Measurements from ENCODE around the gene LRIG2. TPM values are rescaled to one million over a fixed set of nuclear protein-coding genes. Genes with fewer than 3 reads are reported as not detected.

Gene LRIG2
- total RNA-seq, 1 experiment from 2014 or later: 13.5 TPM

DNA sequence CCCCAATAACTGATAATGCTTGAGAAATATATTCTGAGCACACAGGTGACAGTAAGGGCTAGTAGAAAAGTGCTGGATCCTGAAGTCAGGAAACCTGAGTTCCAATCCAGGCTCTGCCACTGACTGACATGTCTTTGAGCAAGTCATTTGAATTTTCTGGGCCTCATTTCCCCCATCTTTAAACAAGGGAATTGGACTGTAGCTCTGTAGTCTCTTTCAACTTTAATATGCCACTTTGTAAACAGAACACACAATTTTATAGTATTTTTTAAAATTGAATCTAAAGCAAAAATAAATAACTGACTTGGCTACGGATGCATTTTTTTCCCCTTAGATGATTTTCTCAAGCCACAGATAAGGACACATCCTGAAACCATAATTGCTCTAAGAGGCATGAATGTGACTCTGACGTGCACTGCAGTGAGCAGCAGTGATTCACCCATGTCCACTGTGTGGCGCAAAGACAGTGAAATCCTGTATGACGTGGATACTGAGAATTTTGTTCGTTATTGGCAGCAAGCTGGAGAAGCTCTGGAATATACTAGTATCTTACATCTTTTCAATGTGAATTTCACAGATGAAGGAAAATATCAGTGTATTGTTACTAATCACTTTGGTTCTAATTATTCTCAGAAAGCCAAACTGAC, 37.0 kb downstream of the LRIG2 start:
- no peak overlapping the region for H3K4me3 ChIP-seq (replicated peaks in 1 of 2; ENCODE audit: low read depth in 1 of 2, low read length in 2 of 2)
- H3K27ac ChIP-seq (ENCODE audit: low read depth, low read length): no peak overlapping the region
- DNase-seq (ENCODE audit: low read depth, low spot score) (no peak), ATAC-seq (no peak)
- intact Hi-C loops (cut with micrococcal nuclease): no loop called here
- no peaks in the 10 kb centered on the region for H3K27me3 ChIP-seq (ENCODE audit: insufficient read depth, low read length)
- CTCF ChIA-PET: no interaction called here
- BruUV-seq (replicated peaks): no TSS peak
- RAD21 ChIA-PET (ENCODE audit: low non-redundant PET in 1 of 2, low total read pairs in 2 of 2, uncharacterized antibody in 2 of 2, unreplicated experiment in 2 of 2): no interaction called here
- peaks cover 27 to 65% of the 10 kb centered on the region in 2 experiments for H3K36me3 ChIP-seq (ENCODE audit: control insufficient read depth in 1 of 2, insufficient read depth in 2 of 2, low read length in 2 of 2)
- H3K9me2 ChIP-seq (ENCODE audit: insufficient read depth): no peaks in the 10 kb centered on the region
- H3K9me3 ChIP-seq (ENCODE audit: control insufficient read depth in 1 of 2, insufficient read depth in 1 of 2, low read depth in 1 of 2, low read length in 2 of 2): no peaks in the 10 kb centered on the region
- H3K4me1 ChIP-seq (ENCODE audit: control insufficient read depth in 1 of 2, insufficient read depth in 2 of 2, low read length in 2 of 2): no peaks in the 10 kb centered on the region
- H3K4me2 ChIP-seq (ENCODE audit: low read length): no peak overlapping the region
- H2AFZ ChIP-seq (ENCODE audit: low read depth, low read length, poor library complexity, severe bottlenecking): no peak overlapping the region
- H3K9ac ChIP-seq (ENCODE audit: low read length): no peak overlapping the region
- POLR2A ChIA-PET: no interaction called here
- TF ChIP-seq, protein P1, sequence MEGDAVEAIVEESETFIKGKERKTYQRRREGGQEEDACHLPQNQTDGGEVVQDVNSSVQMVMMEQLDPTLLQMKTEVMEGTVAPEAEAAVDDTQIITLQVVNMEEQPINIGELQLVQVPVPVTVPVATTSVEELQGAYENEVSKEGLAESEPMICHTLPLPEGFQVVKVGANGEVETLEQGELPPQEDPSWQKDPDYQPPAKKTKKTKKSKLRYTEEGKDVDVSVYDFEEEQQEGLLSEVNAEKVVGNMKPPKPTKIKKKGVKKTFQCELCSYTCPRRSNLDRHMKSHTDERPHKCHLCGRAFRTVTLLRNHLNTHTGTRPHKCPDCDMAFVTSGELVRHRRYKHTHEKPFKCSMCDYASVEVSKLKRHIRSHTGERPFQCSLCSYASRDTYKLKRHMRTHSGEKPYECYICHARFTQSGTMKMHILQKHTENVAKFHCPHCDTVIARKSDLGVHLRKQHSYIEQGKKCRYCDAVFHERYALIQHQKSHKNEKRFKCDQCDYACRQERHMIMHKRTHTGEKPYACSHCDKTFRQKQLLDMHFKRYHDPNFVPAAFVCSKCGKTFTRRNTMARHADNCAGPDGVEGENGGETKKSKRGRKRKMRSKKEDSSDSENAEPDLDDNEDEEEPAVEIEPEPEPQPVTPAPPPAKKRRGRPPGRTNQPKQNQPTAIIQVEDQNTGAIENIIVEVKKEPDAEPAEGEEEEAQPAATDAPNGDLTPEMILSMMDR (IDR thresholded peaks at IDR 0.05 in 2 of 3, conservative IDR thresholded peaks at IDR 0.05 in 1 of 3; ENCODE audit: borderline replicate concordance in 1 of 3, insufficient read depth in 1 of 3, low read depth in 2 of 3, low read length in 2 of 3): 0 out of 6 replicates have a peak, but pooled peaks of 1 of the 3 experiments have one; percentile 10
- no peak for TF ChIP-seq ZFX (IDR thresholded peaks at IDR 0.05)
- TF ChIP-seq, protein P2, sequence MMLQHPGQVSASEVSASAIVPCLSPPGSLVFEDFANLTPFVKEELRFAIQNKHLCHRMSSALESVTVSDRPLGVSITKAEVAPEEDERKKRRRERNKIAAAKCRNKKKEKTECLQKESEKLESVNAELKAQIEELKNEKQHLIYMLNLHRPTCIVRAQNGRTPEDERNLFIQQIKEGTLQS (IDR thresholded peaks at IDR 0.05): no peak
- no peaks in the 10 kb centered on the region for H3K79me2 ChIP-seq (ENCODE audit: insufficient read depth, low read length)
- H4K20me1 ChIP-seq (ENCODE audit: insufficient read depth): no peaks in the 10 kb centered on the region

DNA sequence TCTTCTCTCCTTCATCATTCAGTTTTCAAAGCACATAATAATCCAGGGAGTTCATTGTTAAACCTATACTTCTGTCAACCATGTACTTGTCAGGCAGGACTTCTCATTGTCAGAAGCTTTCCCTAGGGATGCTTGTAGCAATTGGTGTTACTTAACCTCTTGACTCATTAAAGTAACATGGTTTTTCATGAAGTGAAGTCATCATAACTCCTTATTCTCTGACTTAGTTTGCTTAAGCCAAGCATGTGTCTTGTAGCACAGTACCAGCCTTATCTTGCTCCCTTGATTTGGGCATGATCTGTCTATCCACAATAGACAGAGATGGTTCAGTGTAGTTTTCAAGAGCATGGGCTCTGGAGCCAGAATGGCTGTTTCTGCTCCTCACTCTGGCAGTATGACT, 45.3 kb downstream of the LRIG2 start:
- CTCF ChIA-PET: no interaction called here
- H3K4me1 ChIP-seq (ENCODE audit: control insufficient read depth in 1 of 2, insufficient read depth in 2 of 2, low read length in 2 of 2): no peaks in the 10 kb centered on the region
- H3K9me2 ChIP-seq (ENCODE audit: insufficient read depth): no peaks in the 10 kb centered on the region
- H3K27me3 ChIP-seq (ENCODE audit: insufficient read depth, low read length): no peaks in the 10 kb centered on the region
- no peak for DNase-seq (ENCODE audit: low read depth, low spot score)
- no peak overlapping the region for H3K27ac ChIP-seq (ENCODE audit: low read depth, low read length)
- H3K4me3 ChIP-seq (replicated peaks in 1 of 2; ENCODE audit: low read depth in 1 of 2, low read length in 2 of 2): no peak overlapping the region
- H2AFZ ChIP-seq (ENCODE audit: low read depth, low read length, poor library complexity, severe bottlenecking): no peak overlapping the region
- RAD21 ChIA-PET (ENCODE audit: low non-redundant PET in 1 of 2, low total read pairs in 2 of 2, uncharacterized antibody in 2 of 2, unreplicated experiment in 2 of 2): no interaction called here
- BruUV-seq (replicated peaks): no TSS peak
- no peaks in the 10 kb centered on the region for H4K20me1 ChIP-seq (ENCODE audit: insufficient read depth)
- TF ChIP-seq, protein P1 (IDR thresholded peaks at IDR 0.05 in 2 of 3, conservative IDR thresholded peaks at IDR 0.05 in 1 of 3; ENCODE audit: borderline replicate concordance in 1 of 3, insufficient read depth in 1 of 3, low read depth in 2 of 3, low read length in 2 of 3): no peak
- TF ChIP-seq EZH2phosphoT487 (IDR thresholded peaks at IDR 0.05; ENCODE audit: borderline replicate concordance): no peak
- TF ChIP-seq CEBPB (IDR thresholded peaks at IDR 0.05; ENCODE audit: low read depth): no peak
- no peak for TF ChIP-seq YY1 (IDR thresholded peaks at IDR 0.05; ENCODE audit: extremely low read depth, insufficient replicate concordance, low read depth, low read length)
- TF ChIP-seq, protein P3, sequence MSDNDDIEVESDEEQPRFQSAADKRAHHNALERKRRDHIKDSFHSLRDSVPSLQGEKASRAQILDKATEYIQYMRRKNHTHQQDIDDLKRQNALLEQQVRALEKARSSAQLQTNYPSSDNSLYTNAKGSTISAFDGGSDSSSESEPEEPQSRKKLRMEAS (IDR thresholded peaks at IDR 0.05): no peak
- no peak for TF ChIP-seq EZH2 (IDR thresholded peaks at IDR 0.05)
- TF ChIP-seq ZNF274 (IDR thresholded peaks at IDR 0.05; ENCODE audit: low read depth, low read length): no peak
- no peak for TF ChIP-seq POLR2A (IDR thresholded peaks at IDR 0.05; ENCODE audit: borderline replicate concordance, extremely low read depth, insufficient read depth, insufficient read length)
- TF ChIP-seq ELF1 (IDR thresholded peaks at IDR 0.05; ENCODE audit: borderline replicate concordance, low read depth): no peak
- TF ChIP-seq POLR2AphosphoS5 (IDR thresholded peaks at IDR 0.05; ENCODE audit: low read depth, low read length): no peak
- TF ChIP-seq CBX3 (IDR thresholded peaks at IDR 0.05; ENCODE audit: low read depth): no peak
- no peak for TF ChIP-seq SRF (IDR thresholded peaks at IDR 0.05; ENCODE audit: low read depth)
- no peak for TF ChIP-seq EGR1 (IDR thresholded peaks at IDR 0.05; ENCODE audit: low read depth)
- no peaks in the 10 kb centered on the region for H3K9me3 ChIP-seq (ENCODE audit: control insufficient read depth in 1 of 2, insufficient read depth in 1 of 2, low read depth in 1 of 2, low read length in 2 of 2)
- no peak for ATAC-seq
- H3K36me3 ChIP-seq (ENCODE audit: control insufficient read depth in 1 of 2, insufficient read depth in 2 of 2, low read length in 2 of 2): peaks cover 38 to 48% of the 10 kb centered on the region in 2 experiments
- intact Hi-C loops (cut with micrococcal nuclease): no loop called here
- H3K4me2 ChIP-seq (ENCODE audit: low read length): no peak overlapping the region
- POLR2A ChIA-PET: no interaction called here
- H3K9ac ChIP-seq (ENCODE audit: low read length): no peak overlapping the region
- H3K79me2 ChIP-seq (ENCODE audit: insufficient read depth, low read length): no peaks in the 10 kb centered on the region
